ENCODE results near the gene KRTAP19-6.
"Not testable (repeated sequence)": the region's sequence is repeated elsewhere in the genome, so short reads cannot be mapped to it uniquely, and the experiment has no call there.

The KRTAP19-6 gene
- total RNA-seq = 0 to 0.03 (median 0) reads per million in 18 experiments

GRCh38 chr21:30541764-30542163 is at the start of gene KRTAP19-6:
Gene KRTAP19-6, minus strand, starts transcription at chr21:30541864. Its CDS starts 31 bp downstream, at chr21:30541833.
- DNase-seq = no peak

GRCh38 chr21:30590297-30590696 is 48.6 kb upstream of the KRTAP19-6 start, which contains the start of gene KRTAP22-2:
Gene KRTAP22-2, minus strand, starts transcription at chr21:30590397.
- no peak for DNase-seq

- no peak for DNase-seq
Observed at GRCh38 chr21:30582870-30583269, 41.2 kb upstream of the KRTAP19-6 start.

GRCh38 chr21:30580132-30580531 is 38.5 kb upstream of the KRTAP19-6 start:
- no peak for DNase-seq

GRCh38 chr21:30579346-30579745 is 37.7 kb upstream of the KRTAP19-6 start:
- no peak for DNase-seq

GRCh38 chr21:30577766-30578165 is 36.1 kb upstream of the KRTAP19-6 start:
- DNase-seq = no peak

- DNase-seq = no peak
Observed at GRCh38 chr21:30567617-30568016, 26.0 kb upstream of the KRTAP19-6 start.

GRCh38 chr21:30563630-30564029 is 22.0 kb upstream of the KRTAP19-6 start:
- no peak for DNase-seq

GRCh38 chr21:30563072-30563471 is 21.4 kb upstream of the KRTAP19-6 start:
- DNase-seq = no peak

GRCh38 chr21:30561957-30562356 is 20.3 kb upstream of the KRTAP19-6 start:
- DNase-seq = no peak

- no peak for DNase-seq
Observed at GRCh38 chr21:30561264-30561895, 19.7 kb upstream of the KRTAP19-6 start, which contains the start of gene KRTAP19-7. Gene KRTAP19-7, minus strand, starts transcription at chr21:30561314. Its CDS starts 25 bp downstream, at chr21:30561289.

- no peak for DNase-seq
Observed at GRCh38 chr21:30555095-30555494, 13.4 kb upstream of the KRTAP19-6 start.

GRCh38 chr21:30552782-30553181 is 11.1 kb upstream of the KRTAP19-6 start:
- DNase-seq = no peak

GRCh38 chr21:30518876-30519275 is 22.8 kb downstream of the KRTAP19-6 start:
- no peak for DNase-seq

GRCh38 chr21:30515681-30516080 is 26.0 kb downstream of the KRTAP19-6 start:
- DNase-seq = no peak

GRCh38 chr21:30505621-30506205 is 36.0 kb downstream of the KRTAP19-6 start:
- DNase-seq = not testable (repeated sequence)

GRCh38 chr21:30502041-30502440 is 39.6 kb downstream of the KRTAP19-6 start, which contains the start of gene KRTAP19-5:
Gene KRTAP19-5, minus strand, starts transcription at chr21:30502141. Its CDS starts 51 bp downstream, at chr21:30502090.
- DNase-seq = no peak

- no peak for DNase-seq
Observed at GRCh38 chr21:30497065-30497464, 44.6 kb downstream of the KRTAP19-6 start, which contains the start of gene KRTAP19-4. Gene KRTAP19-4, minus strand, starts transcription at chr21:30497165. Its CDS starts 55 bp downstream, at chr21:30497110.

- DNase-seq = no peak
Observed at GRCh38 chr21:30491963-30492428, 49.7 kb downstream of the KRTAP19-6 start, which contains the start of gene KRTAP19-3. Gene KRTAP19-3, minus strand, starts transcription at chr21:30492013. Its CDS starts 56 bp downstream, at chr21:30491957.
